HepG2 (cell line): ENCODE results near the gene BCAS2. TPM values are rescaled to one million over a fixed set of nuclear protein-coding genes. Genes with fewer than 3 reads are reported as not detected.

Experiments used
- ATAC-seq: fragments of 200-7000 bp; cut with Tn5 transposase; 3 replicates; pipeline ENCODE4 v1.9.1; 2020; ENCODE audit warnings: mild to moderate bottlenecking, moderate library complexity
- BruUV-seq: library from RNA; stranded (reverse); fragments of 400-500 nt; replicated peaks from 2 replicates; lab custom pipeline; 2021; lab: Mats Ljungman, UMichigan
- CTCF ChIA-PET: fragments of 300-600 bp; formaldehyde crosslinking; extraction: SDS; loops from one replicate; lab custom pipeline; 2021; ENCODE audit warnings: low total read pairs, inconsistent platforms, low intra/inter-chr PET ratio; lab: Yijun Ruan, JAX
- POLR2A ChIA-PET: fragments of 350-600 bp; sonication (Branson Sonifier 250); formaldehyde crosslinking; loops from one replicate; lab custom pipeline; 2020; ENCODE audit warnings: antibody characterized with exemption, inconsistent platforms; lab: Yijun Ruan, JAX
- DNase-seq: peaks from one replicate; pipeline ENCODE4 v3.0.0-alpha.2; 2015; ENCODE audit warnings: low spot score
- FAIRE-seq: peaks from 3 replicates; lab custom pipeline; 2011; peaks lifted over from hg19 to GRCh38; lab: Jason Lieb, UNC
- H2AFZ ChIP-seq: one replicate; pipeline ENCODE4 v1.6.1; 2011; ENCODE audit warnings: low read length, inconsistent platforms
- H3K27ac ChIP-seq: fragments of 300-600 bp; 3 replicates; pipeline ENCODE4 v1.8.0; 2011; ENCODE audit warnings: mixed run types, mild to moderate bottlenecking, mixed read lengths, low read length, inconsistent platforms; ENCODE audit not compliant: insufficient read depth; ENCODE audit errors: extremely low read length
- H3K27me3 ChIP-seq, 2 experiments: fragments of 200-600 bp in 1 of 2; 2 replicates in 1 of 2; 3 replicates in 1 of 2; pipeline versions ENCODE4 v1.6.0 to v1.8.0; 2011; ENCODE audit warnings: low read length in 2 of 2, mild to moderate bottlenecking in 2 of 2, moderate library complexity in 2 of 2, inconsistent platforms in 1 of 2; ENCODE audit not compliant: insufficient read depth in 2 of 2, control insufficient read depth in 1 of 2
- H3K36me3 ChIP-seq, 2 experiments: fragments of 200-600 bp in 1 of 2; replicated peaks in 1 of 2; 2 replicates in 1 of 2; 3 replicates in 1 of 2; pipeline versions ENCODE4 v1.5.1 to v1.8.0; 2011; ENCODE audit warnings: low read length in 2 of 2, inconsistent platforms in 1 of 2; ENCODE audit not compliant: insufficient read depth in 2 of 2, control insufficient read depth in 1 of 2
- H3K4me1 ChIP-seq: 2 replicates; pipeline ENCODE4 v1.5.1; 2012; ENCODE audit warnings: low read length, inconsistent platforms; ENCODE audit not compliant: insufficient read depth
- H3K4me2 ChIP-seq: 2 replicates; pipeline ENCODE4 v1.6.0; 2011; ENCODE audit warnings: low read depth, low read length, inconsistent platforms
- H3K4me3 ChIP-seq, 3 experiments: fragments of 200-600 bp in 1 of 3; sonication (generic), shearing (Covaris generic) in 1 of 3; replicated peaks in 1 of 3; 2 replicates each; pipeline ENCODE4 v1.5.1; 2011 to 2016; ENCODE audit warnings: low read length in 3 of 3, inconsistent platforms in 2 of 3, low read depth in 2 of 3, mild to moderate bottlenecking in 2 of 3, control low read depth in 1 of 3, mixed read lengths in 1 of 3; ENCODE audit not compliant: insufficient read depth in 1 of 3
- H3K79me2 ChIP-seq: one replicate; pipeline ENCODE4 v1.6.1; 2011; ENCODE audit warnings: low read length, inconsistent platforms; ENCODE audit not compliant: insufficient read depth
- H3K9ac ChIP-seq: 2 replicates; pipeline ENCODE4 v1.6.0; 2011; ENCODE audit warnings: mild to moderate bottlenecking, low read depth, low read length, inconsistent platforms; ENCODE audit not compliant: insufficient read depth
- H3K9me3 ChIP-seq: 2 replicates; pipeline ENCODE4 v1.5.1; 2012; ENCODE audit warnings: mild to moderate bottlenecking, low read length
- H4K20me1 ChIP-seq: 2 replicates; pipeline ENCODE4 v1.6.0; 2011; ENCODE audit warnings: inconsistent platforms, mild to moderate bottlenecking, low read length, moderate library complexity; ENCODE audit not compliant: insufficient read depth
- HOXA3 ChIP-seq: sonication (generic); formaldehyde crosslinking; IDR thresholded peaks from 2 replicates; pipeline ENCODE4 v1.5.0; 2020; ENCODE audit warnings: missing genetic modification reagents
- HOXA9 ChIP-seq: sonication (generic); formaldehyde crosslinking; IDR thresholded peaks from 2 replicates; pipeline ENCODE4 v1.8.1; 2022; ENCODE audit warnings: missing genetic modification reagents, mild to moderate bottlenecking, moderate library complexity, borderline replicate concordance
- MNT ChIP-seq: fragments of 450-650 bp; IDR thresholded peaks from 2 replicates; pipeline ENCODE4 v1.6.1; 2016
- ZNF121 ChIP-seq: sonication (generic); formaldehyde crosslinking; IDR thresholded peaks from 2 replicates; pipeline ENCODE4 v1.5.0; 2020; ENCODE audit warnings: mild to moderate bottlenecking, missing genetic modification reagents
- ZNF318 ChIP-seq: sonication (generic); formaldehyde crosslinking; IDR thresholded peaks from 2 replicates; pipeline ENCODE4 v1.4.0; 2020; ENCODE audit warnings: mild to moderate bottlenecking, missing genetic modification reagents
- ZNF570 ChIP-seq: sonication (generic); formaldehyde crosslinking; IDR thresholded peaks from 2 replicates; pipeline ENCODE4 v1.4.0; 2020; ENCODE audit warnings: mild to moderate bottlenecking, missing genetic modification reagents, borderline replicate concordance
- WGBS: methylation state at CpG from one replicate; pipeline ENCODE4 v1.1.6; 2017; ENCODE audit warnings: low lambda C conversion rate; 5-methylcytosine and 5-hydroxymethylcytosine counted together
- in situ Hi-C: cut with HindIII; loops from 2 replicates; pipeline ENCODE4 v1.10.0; 2017; ENCODE audit warnings: low pct_unique_long_range_greater_than_20kb; ENCODE audit not compliant: extremely low pct_ligation_motif_present
- intact Hi-C: fragments of 100-400 bp; cut with micrococcal nuclease; formaldehyde crosslinking; loops from one replicate; pipeline ENCODE4 v1.10.0; 2022; ENCODE audit not compliant: unreplicated experiment
- polyA plus RNA-seq, 8 experiments: library from polyadenylated mRNA; depleted of rRNA in 3 of 8; stranded (reverse) in 7 of 8; unstranded in 1 of 8; fragments of >200 nt; fragmentation: Illumina TruSeq in 4 of 8; extraction: Trizol in 4 of 8; gene quantifications; 2 replicates each; pipeline versions ENCODE4 v1.2.1 to v1.2.3, GENCODE V29; 2011 to 2016; ENCODE audit warnings: low read depth in 4 of 8, missing spikeins in 1 of 8, mixed read lengths in 1 of 8; ENCODE audit not compliant: insufficient read depth in 1 of 8
- total RNA-seq, 5 experiments: library from RNA; depleted of rRNA; stranded (reverse); fragments of >200 nt; fragmentation: Illumina TruSeq; extraction: Trizol; gene quantifications; 2 replicates each; pipeline ENCODE4 v1.2.3, GENCODE V29; 2016; ENCODE audit warnings: low read depth in 1 of 5

BCAS2 gene
- total and polyA plus RNA-seq, 2 of the 13 experiments (the other 11 are each of a cell fraction or from before 2014, with no cell fraction given): 18.0 to 47.4 TPM

GRCh38 chr1:114536043-114536442 lies 45.4 kb downstream of the BCAS2 start:
- Histone ChIP-seq H3K9ac (no peak overlapping the region), H3K4me1 (peaks cover 17% of the 10 kb centered on the region; the same call in 1 of the 2 replicates), H3K27me3 (no peaks in the 10 kb centered on the region; a peak in 3 of 5 replicates), H3K36me3 (no peaks in the 10 kb centered on the region), H3K79me2 (no peaks in the 10 kb centered on the region), H3K4me2 (no peak overlapping the region), H3K27ac (no peak overlapping the region), H4K20me1 (no peaks in the 10 kb centered on the region), H3K9me3 (no peaks in the 10 kb centered on the region), H2AFZ (no peak overlapping the region), H3K4me3 (no peak overlapping the region)
- CTCF ChIA-PET: no interaction called here
- peak; percentile 96 for TF ChIP-seq MNT
- no peak for TF ChIP-seq ZNF121 (CRISPR knock-in tag)
- no peak for TF ChIP-seq HOXA3 (CRISPR knock-in tag)
- no TSS peak for BruUV-seq
- in situ Hi-C loops (no loop called here), intact Hi-C loops (no loop called here)
- POLR2A ChIA-PET: no interaction called here
- DNase-seq (no peak), ATAC-seq (no peak), FAIRE-seq (no peak)
- 31% methylated on average over 6 of the region's 7 CpGs for WGBS

- H3K36me3 ChIP-seq: no peaks in the 10 kb centered on the region
- no peak overlapping the region for H3K27ac ChIP-seq
- H3K9me3 ChIP-seq: no peaks in the 10 kb centered on the region
- in situ Hi-C loops: no loop called here
- no peak overlapping the region for H3K9ac ChIP-seq
- ChIA-PET POLR2A (no interaction called here), CTCF (no interaction called here)
- H3K4me3 ChIP-seq: no peak overlapping the region
- intact Hi-C loops: no loop called here
- FAIRE-seq: no peak
- H2AFZ ChIP-seq: no peak overlapping the region
- ATAC-seq: no peak
- no peak for DNase-seq
- no CpG with 5 or more reads among the region's 1 CpG for WGBS
- peaks cover 11% of the 10 kb centered on the region; the same call in 1 of the 2 replicates for H3K4me1 ChIP-seq
- no peaks in the 10 kb centered on the region for H4K20me1 ChIP-seq
- peaks cover 0 to 2% of the 10 kb centered on the region in 2 experiments; a peak in 3 of 5 replicates for H3K27me3 ChIP-seq
- no peaks in the 10 kb centered on the region for H3K79me2 ChIP-seq
- no TSS peak for BruUV-seq
- no peak overlapping the region for H3K4me2 ChIP-seq
- no peak for TF ChIP-seq ZNF570
- TF ChIP-seq ZNF318 (CRISPR knock-in tag): no peak
- no peak for TF ChIP-seq HOXA9 (CRISPR knock-in tag)
Observed at GRCh38 chr1:114535401-114535800, 46.0 kb downstream of the BCAS2 start.
